ENCODE results near the gene ESR2. TPM values are rescaled to one million over a fixed set of nuclear protein-coding genes. Genes with fewer than 3 reads are reported as not detected.

ESR2 gene
- total RNA-seq, 1 donor from 2014 or later: not detected

DNA sequence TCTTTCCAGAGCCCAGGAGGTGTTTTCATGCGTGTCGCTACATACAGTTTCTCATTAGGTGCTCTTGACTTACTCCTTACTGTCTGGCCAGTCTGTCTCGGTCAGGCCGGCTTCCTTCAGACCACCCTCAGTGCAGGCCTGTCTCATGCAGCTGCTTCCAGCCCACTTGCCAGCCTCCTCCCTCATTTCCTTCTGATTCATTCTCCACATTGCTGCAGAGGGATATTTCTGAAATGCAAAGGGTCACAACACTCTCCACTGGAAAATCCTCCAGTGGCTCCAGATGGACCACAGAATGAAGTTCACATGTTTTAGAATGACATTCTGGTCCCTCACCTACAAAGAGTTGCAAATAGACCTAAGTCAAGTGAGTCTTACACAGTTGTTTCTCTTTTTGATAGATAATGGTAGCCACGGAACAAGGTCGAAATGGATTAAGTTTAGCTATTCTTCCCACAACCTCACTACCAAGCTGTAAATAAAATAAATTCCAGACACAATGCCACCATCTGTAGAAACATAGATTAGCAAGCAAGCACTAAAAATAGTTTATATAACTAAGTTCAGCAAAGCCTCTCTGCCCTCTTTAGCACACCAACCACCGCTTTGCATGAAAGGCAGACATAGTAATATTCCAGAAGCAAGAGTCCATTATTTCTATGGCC is 146.9 kb downstream of the ESR2 start:
- peaks cover 2% of the 10 kb centered on the region for H3K4me1 Mint-ChIP-seq (ENCODE audit: unreplicated experiment)
- no peak for TF ChIP-seq CTCF (IDR thresholded peaks at IDR 0.05; ENCODE audit: unreplicated experiment)
- H3K9me3 Mint-ChIP-seq (ENCODE audit: unreplicated experiment): no peaks in the 10 kb centered on the region
- peaks cover 6% of the 10 kb centered on the region for H3K36me3 Mint-ChIP-seq (ENCODE audit: low read depth, unreplicated experiment)
- peaks cover 8% of the 10 kb centered on the region for H3K27me3 Mint-ChIP-seq (ENCODE audit: unreplicated experiment)
- H3K4me3 Mint-ChIP-seq (ENCODE audit: unreplicated experiment): no peak overlapping the region
- no peak for DNase-seq (ENCODE audit: low spot score)
- no peak overlapping the region for H3K27ac Mint-ChIP-seq (ENCODE audit: unreplicated experiment)

DNA sequence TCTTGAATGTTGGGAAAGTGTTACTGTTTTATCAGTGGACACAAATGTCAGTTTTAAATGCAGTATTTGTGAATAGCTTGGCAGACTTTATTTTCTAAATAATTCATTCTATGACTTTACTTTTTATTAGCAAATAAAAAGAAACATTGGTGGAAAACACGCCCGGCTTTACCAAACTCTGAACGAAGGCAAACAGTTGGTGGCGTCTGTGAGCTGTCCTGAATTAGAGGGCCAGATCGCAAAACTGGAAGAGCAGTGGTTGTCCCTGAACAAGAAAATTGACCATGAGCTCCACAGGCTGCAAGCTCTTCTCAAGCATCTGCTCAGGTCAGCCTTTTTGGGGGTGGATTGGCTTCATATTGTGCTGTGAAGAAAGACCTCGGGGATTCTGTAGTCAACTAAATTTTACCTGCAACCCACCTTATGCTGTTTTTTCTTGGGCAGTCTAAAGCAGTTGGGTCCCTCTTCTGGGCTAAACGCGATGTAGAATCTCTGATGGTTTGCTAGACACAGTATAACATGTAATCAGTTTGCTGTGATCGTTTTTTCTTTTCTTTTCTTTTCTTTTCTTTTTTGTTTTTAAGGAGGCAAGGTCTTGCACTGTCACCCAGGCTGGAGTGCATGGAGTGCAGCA is 156.4 kb downstream of the ESR2 start:
- H3K4me3 Mint-ChIP-seq (ENCODE audit: unreplicated experiment): no peak overlapping the region
- H3K36me3 Mint-ChIP-seq (ENCODE audit: low read depth, unreplicated experiment): peaks cover 7% of the 10 kb centered on the region
- no peak for DNase-seq (ENCODE audit: low spot score)

DNA sequence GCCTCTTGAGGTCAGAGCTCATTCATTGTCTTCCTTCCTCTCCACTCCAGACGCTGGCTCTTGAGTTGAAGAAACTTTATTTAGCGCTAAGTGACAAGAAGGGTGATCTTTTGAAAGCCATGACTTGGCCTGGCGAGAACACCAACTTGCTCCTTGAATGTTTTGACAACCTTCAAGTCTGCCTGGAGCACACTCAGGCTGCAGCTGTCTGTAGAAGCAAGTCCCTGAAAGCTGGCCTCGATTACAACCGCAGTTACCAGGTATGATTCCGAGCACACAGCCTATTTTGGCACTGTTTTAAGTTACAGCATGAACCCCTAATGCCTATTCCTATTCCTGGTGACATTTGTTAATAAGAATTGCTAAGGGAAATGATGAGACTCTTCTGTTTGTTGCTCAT is 167.6 kb downstream of the ESR2 start:
- no peaks in the 10 kb centered on the region for H3K4me1 Mint-ChIP-seq (ENCODE audit: unreplicated experiment)
- no peak for TF ChIP-seq CTCF (IDR thresholded peaks at IDR 0.05; ENCODE audit: unreplicated experiment)
- H3K4me3 Mint-ChIP-seq (ENCODE audit: unreplicated experiment): no peak overlapping the region
- no peak overlapping the region for H3K27ac Mint-ChIP-seq (ENCODE audit: unreplicated experiment)
- H3K36me3 Mint-ChIP-seq (ENCODE audit: low read depth, unreplicated experiment): peaks cover 12% of the 10 kb centered on the region
- DNase-seq (ENCODE audit: low spot score): no peak
- no peaks in the 10 kb centered on the region for H3K9me3 Mint-ChIP-seq (ENCODE audit: unreplicated experiment)
- no peaks in the 10 kb centered on the region for H3K27me3 Mint-ChIP-seq (ENCODE audit: unreplicated experiment)

More for the DNA sequence above, 156.4 kb downstream of the ESR2 start:
- Mint-ChIP-seq H3K27me3 (ENCODE audit: unreplicated experiment) (no peaks in the 10 kb centered on the region), H3K27ac (ENCODE audit: unreplicated experiment) (no peak overlapping the region), H3K9me3 (ENCODE audit: unreplicated experiment) (no peaks in the 10 kb centered on the region), H3K4me1 (ENCODE audit: unreplicated experiment) (no peaks in the 10 kb centered on the region)
- TF ChIP-seq CTCF (IDR thresholded peaks at IDR 0.05; ENCODE audit: unreplicated experiment): no peak

- Mint-ChIP-seq H3K36me3 (ENCODE audit: low read depth, unreplicated experiment) (peaks cover 12% of the 10 kb centered on the region), H3K4me1 (ENCODE audit: unreplicated experiment) (no peaks in the 10 kb centered on the region), H3K27me3 (ENCODE audit: unreplicated experiment) (no peaks in the 10 kb centered on the region), H3K9me3 (ENCODE audit: unreplicated experiment) (no peaks in the 10 kb centered on the region), H3K27ac (ENCODE audit: unreplicated experiment) (no peak overlapping the region), H3K4me3 (ENCODE audit: unreplicated experiment) (no peak overlapping the region)
- TF ChIP-seq CTCF (IDR thresholded peaks at IDR 0.05; ENCODE audit: unreplicated experiment): no peak
- no peak for DNase-seq (ENCODE audit: low spot score)
Observed at GRCh38 chr14:64125270-64125669, 168.9 kb downstream of the ESR2 start.

DNA sequence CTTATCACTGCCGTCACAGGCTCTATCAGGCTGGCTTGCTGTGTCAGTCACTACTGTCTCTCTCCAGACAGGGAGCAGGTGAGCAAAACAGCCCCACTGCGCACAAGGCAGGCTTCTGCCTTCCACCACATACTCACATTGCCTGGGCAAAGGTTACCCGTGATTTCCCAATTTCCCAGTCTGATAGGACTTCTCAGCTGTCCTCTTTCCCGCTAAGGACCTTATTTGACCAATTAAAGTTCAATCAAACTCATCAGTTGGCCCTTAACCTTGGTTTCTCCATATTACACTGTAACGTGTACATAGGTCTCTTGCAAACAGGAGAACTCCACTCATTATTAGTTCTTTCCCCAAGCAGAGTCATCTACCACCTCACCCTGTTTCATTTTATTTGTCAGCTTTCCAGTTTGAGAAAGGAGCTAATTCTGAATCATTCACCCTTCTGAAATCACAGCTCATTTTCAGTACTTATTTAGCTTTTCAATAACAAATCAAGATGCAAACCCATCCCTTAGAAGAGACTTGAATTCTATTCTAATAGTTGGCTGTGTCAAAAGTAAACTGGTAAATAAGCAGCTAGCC is 170.8 kb downstream of the ESR2 start:
- H3K9me3 Mint-ChIP-seq (ENCODE audit: unreplicated experiment): no peaks in the 10 kb centered on the region
- no peak for DNase-seq (ENCODE audit: low spot score)
- H3K27me3 Mint-ChIP-seq (ENCODE audit: unreplicated experiment): no peaks in the 10 kb centered on the region
- no peak overlapping the region for H3K27ac Mint-ChIP-seq (ENCODE audit: unreplicated experiment)
- TF ChIP-seq CTCF (IDR thresholded peaks at IDR 0.05; ENCODE audit: unreplicated experiment): no peak
- peaks cover 12% of the 10 kb centered on the region for H3K36me3 Mint-ChIP-seq (ENCODE audit: low read depth, unreplicated experiment)
- H3K4me1 Mint-ChIP-seq (ENCODE audit: unreplicated experiment): no peaks in the 10 kb centered on the region
- no peak overlapping the region for H3K4me3 Mint-ChIP-seq (ENCODE audit: unreplicated experiment)
